IMR-90 (cell line): ENCODE measurements around the gene CNPY4. TPM values are rescaled to one million over a fixed set of nuclear protein-coding genes. Genes with fewer than 3 reads are reported as not detected.

Experiments used
- ATAC-seq: fragments of 200-7000 bp; cut with Tn5 transposase; 2 replicates; pipeline ENCODE4 v1.9.1; 2020; ENCODE audit warnings: low read depth, mild to moderate bottlenecking, moderate library complexity
- BruUV-seq: library from RNA; stranded (reverse); fragments of 400-500 nt; replicated peaks from 2 replicates; lab custom pipeline; 2021; lab: Mats Ljungman, UMichigan
- CTCF ChIA-PET: fragments of 300-600 bp; formaldehyde crosslinking; extraction: SDS; loops from one replicate; lab custom pipeline; 2021; ENCODE audit warnings: antibody characterized with exemption; lab: Yijun Ruan, JAX
- POLR2A ChIA-PET: fragments of 300-600 bp; sonication (Branson Sonifier 250); formaldehyde crosslinking; loops from one replicate; lab custom pipeline; 2022; ENCODE audit warnings: antibody characterized with exemption; ENCODE audit not compliant: unreplicated experiment; lab: Charles Lee
- DNase-seq: peaks from one replicate; pipeline ENCODE4 v3.0.0; 2013
- H2AFZ ChIP-seq: replicated peaks from 2 replicates; pipeline ENCODE3; 2013; ENCODE audit warnings: low read length, mild to moderate bottlenecking; ENCODE audit not compliant: poor library complexity
- H2AK5ac ChIP-seq: 2 replicates; pipeline ENCODE4 v1.6.1; 2013; ENCODE audit warnings: low read depth, low read length, inconsistent platforms
- H2AK9ac ChIP-seq: replicated peaks from 2 replicates; pipeline ENCODE3; 2013; ENCODE audit warnings: mild to moderate bottlenecking, low read depth, low read length, moderate library complexity; ENCODE audit not compliant: poor library complexity
- H2BK120ac ChIP-seq: 2 replicates; pipeline ENCODE4 v1.6.1; 2013; ENCODE audit warnings: low read depth, low read length, inconsistent platforms
- H2BK15ac ChIP-seq: 3 replicates; pipeline ENCODE4 v1.6.1; 2013; ENCODE audit warnings: low read depth, low read length, inconsistent platforms
- H2BK20ac ChIP-seq: 2 replicates; pipeline ENCODE4 v1.6.1; 2013; ENCODE audit warnings: low read depth, mild to moderate bottlenecking, inconsistent platforms, low read length, moderate library complexity
- H2BK5ac ChIP-seq: 2 replicates; pipeline ENCODE4 v1.6.1; 2013; ENCODE audit warnings: mild to moderate bottlenecking, low read depth, low read length, inconsistent platforms; ENCODE audit not compliant: poor library complexity, severe bottlenecking
- H3K14ac ChIP-seq: replicated peaks from 2 replicates; pipeline ENCODE4 v1.6.1; 2013; ENCODE audit warnings: low read depth, low read length, inconsistent platforms
- H3K18ac ChIP-seq: 2 replicates; pipeline ENCODE4 v1.6.1; 2013; ENCODE audit warnings: low read depth, low read length, control low read depth
- H3K23ac ChIP-seq: 2 replicates; pipeline ENCODE4 v1.6.1; 2013; ENCODE audit warnings: low read depth, low read length, inconsistent platforms
- H3K27ac ChIP-seq: 2 replicates; pipeline ENCODE4 v1.5.1; 2013; ENCODE audit warnings: mild to moderate bottlenecking, control low read depth, low read length; ENCODE audit not compliant: insufficient read depth
- H3K27me3 ChIP-seq: 2 replicates; pipeline ENCODE4 v1.6.1; 2013; ENCODE audit warnings: low read length; ENCODE audit not compliant: control insufficient read depth, insufficient read depth
- H3K36me3 ChIP-seq: 2 replicates; pipeline ENCODE4 v1.6.1; 2013; ENCODE audit warnings: low read length, mixed read lengths; ENCODE audit not compliant: control insufficient read depth, insufficient read depth
- H3K4ac ChIP-seq: 2 replicates; pipeline ENCODE4 v1.6.1; 2013; ENCODE audit warnings: low read depth, low read length, inconsistent platforms
- H3K4me1 ChIP-seq: 2 replicates; pipeline ENCODE4 v1.6.1; 2013; ENCODE audit warnings: low read length, mixed read lengths; ENCODE audit not compliant: control insufficient read depth, insufficient read depth
- H3K4me2 ChIP-seq: 2 replicates; pipeline ENCODE4 v1.6.1; 2013; ENCODE audit warnings: low read depth, mild to moderate bottlenecking, control low read depth, low read length, moderate library complexity
- H3K4me3 ChIP-seq: 2 replicates; pipeline ENCODE4 v1.5.1; 2013; ENCODE audit warnings: low read depth, mild to moderate bottlenecking, control low read depth, low read length, moderate library complexity; ENCODE audit not compliant: insufficient read depth
- H3K56ac ChIP-seq: 2 replicates; pipeline ENCODE4 v1.6.1; 2013; ENCODE audit warnings: low read length, inconsistent platforms; ENCODE audit not compliant: insufficient read depth; ENCODE audit errors: extremely low read depth
- H3K79me1 ChIP-seq, 2 experiments: 2 replicates each; pipeline ENCODE4 v1.6.1; 2013; ENCODE audit warnings: low read length in 2 of 2, inconsistent platforms in 1 of 2, low read depth in 1 of 2
- H3K9ac ChIP-seq: 2 replicates; pipeline ENCODE4 v1.6.1; 2013; ENCODE audit warnings: low read depth, low read length, control low read depth
- H3K9me1 ChIP-seq: 2 replicates; pipeline ENCODE4 v1.6.1; 2013; ENCODE audit warnings: low read length, inconsistent platforms; ENCODE audit not compliant: insufficient read depth
- H3K9me3 ChIP-seq: 2 replicates; pipeline ENCODE4 v1.6.1; 2013; ENCODE audit warnings: low read length; ENCODE audit not compliant: control insufficient read depth, insufficient read depth
- H4K20me1 ChIP-seq: 2 replicates; pipeline ENCODE4 v1.6.1; 2013; ENCODE audit warnings: low read length, inconsistent platforms; ENCODE audit not compliant: insufficient read depth
- H4K5ac ChIP-seq: 2 replicates; pipeline ENCODE4 v1.6.1; 2013; ENCODE audit warnings: mild to moderate bottlenecking, low read depth, low read length, control low read depth
- H4K8ac ChIP-seq, 2 experiments: 2 replicates each; pipeline ENCODE4 v1.6.1; 2013; ENCODE audit warnings: low read depth in 2 of 2, low read length in 2 of 2, control low read depth in 1 of 2, inconsistent platforms in 1 of 2
- H4K91ac ChIP-seq: 2 replicates; pipeline ENCODE4 v1.6.1; 2013; ENCODE audit warnings: low read depth, low read length, inconsistent platforms; ENCODE audit not compliant: insufficient read depth
- CEBPB ChIP-seq: IDR thresholded peaks from 2 replicates; pipeline ENCODE4 v1.6.1; 2012; ENCODE audit warnings: low read depth, low read length, improper control_type of control experiment
- CHD1 ChIP-seq: IDR thresholded peaks from 2 replicates; pipeline ENCODE4 v1.6.1; 2012; ENCODE audit warnings: low read depth, low read length, improper control_type of control experiment
- FOS ChIP-seq: fragments of 150-350 bp; IDR thresholded peaks from 2 replicates; pipeline ENCODE4 v1.6.1; 2016; ENCODE audit warnings: low read depth, low read length
- MAFK ChIP-seq: IDR thresholded peaks from 2 replicates; pipeline ENCODE4 v1.6.1; 2012; ENCODE audit warnings: low read depth, low read length, improper control_type of control experiment
- NFE2L2 ChIP-seq: fragments of 150-350 bp; IDR thresholded peaks from 2 replicates; pipeline ENCODE4 v1.6.1; 2016; ENCODE audit warnings: low read depth, mild to moderate bottlenecking, low read length
- RAD21 ChIP-seq: IDR thresholded peaks from 2 replicates; pipeline ENCODE4 v1.6.1; 2012; ENCODE audit warnings: low read length, improper control_type of control experiment
- RCOR1 ChIP-seq: IDR thresholded peaks from 2 replicates; pipeline ENCODE4 v1.6.1; 2012; ENCODE audit warnings: mild to moderate bottlenecking, low read length, improper control_type of control experiment; ENCODE audit not compliant: insufficient replicate concordance
- RFX5 ChIP-seq: IDR thresholded peaks from 2 replicates; pipeline ENCODE4 v1.8.0; 2012; ENCODE audit warnings: low read depth, mild to moderate bottlenecking, low read length, moderate library complexity
- SMC3 ChIP-seq: fragments of 150-350 bp; IDR thresholded peaks from 2 replicates; pipeline ENCODE4 v1.6.1; 2016; ENCODE audit warnings: low read depth, mild to moderate bottlenecking, antibody characterized with exemption, low read length, moderate library complexity
- WGBS, 2 experiments: methylation state at CpG; one replicate each; pipeline versions ENCODE4 v1.1.5 to v1.1.7; 2013; ENCODE audit warnings: missing lambda C conversion rate in 2 of 2; ENCODE audit not compliant: insufficient read length in 1 of 2; ENCODE audit errors: extremely low coverage in 2 of 2; 5-methylcytosine and 5-hydroxymethylcytosine counted together
- dilution Hi-C: fragments of 300-500 bp; cut with HindIII; formaldehyde crosslinking; loops from one replicate; pipeline ENCODE4 v1.14.3; 2018; ENCODE audit warnings: low sequenced_read_pairs; ENCODE audit not compliant: unreplicated experiment
- in situ Hi-C: fragments of 300-500 bp; cut with MboI; formaldehyde crosslinking; loops from 3 replicates; pipeline ENCODE4 v1.14.3; 2019; ENCODE audit warnings: low sequenced_read_pairs, inconsistent platforms, mixed read lengths
- intact Hi-C: fragments of 100-400 bp; cut with micrococcal nuclease; formaldehyde crosslinking; loops from 2 replicates; pipeline ENCODE4 v1.10.0; 2022
- polyA plus RNA-seq, 3 experiments: library from polyadenylated mRNA; depleted of rRNA; stranded (reverse); fragments of >200 nt; gene quantifications; 2 replicates each; pipeline ENCODE4 v1.2.3, GENCODE V29; 2012; ENCODE audit warnings: low replicate concordance in 1 of 3
- total RNA-seq: library from RNA; depleted of rRNA; stranded (reverse); fragments of >200 nt; gene quantifications from 2 replicates; pipeline ENCODE4 v1.2.3, GENCODE V29; 2012
- TF ChIP-seq, protein P1 (sequence below): conservative IDR thresholded peaks from 2 replicates; pipeline ENCODE4 v1.5.1; 2012; ENCODE audit warnings: mild to moderate bottlenecking, low read depth, low read length, improper control_type of control experiment
- TF ChIP-seq, protein P2 (sequence below): fragments of 150-350 bp; IDR thresholded peaks from 2 replicates; pipeline ENCODE4 v1.6.1; 2016; ENCODE audit warnings: low read depth, mild to moderate bottlenecking, low read length, moderate library complexity, borderline replicate concordance
- TF ChIP-seq, protein P3 (sequence below): fragments of 150-350 bp; IDR thresholded peaks from 2 replicates; pipeline ENCODE4 v1.6.1; 2017; ENCODE audit warnings: mild to moderate bottlenecking, antibody characterized with exemption, low read length, low read depth

CNPY4 gene
- total and polyA plus RNA-seq, 2 of the 4 experiments (the other 2 are of a cell fraction) = 13.3 to 21.9 TPM

DNA sequence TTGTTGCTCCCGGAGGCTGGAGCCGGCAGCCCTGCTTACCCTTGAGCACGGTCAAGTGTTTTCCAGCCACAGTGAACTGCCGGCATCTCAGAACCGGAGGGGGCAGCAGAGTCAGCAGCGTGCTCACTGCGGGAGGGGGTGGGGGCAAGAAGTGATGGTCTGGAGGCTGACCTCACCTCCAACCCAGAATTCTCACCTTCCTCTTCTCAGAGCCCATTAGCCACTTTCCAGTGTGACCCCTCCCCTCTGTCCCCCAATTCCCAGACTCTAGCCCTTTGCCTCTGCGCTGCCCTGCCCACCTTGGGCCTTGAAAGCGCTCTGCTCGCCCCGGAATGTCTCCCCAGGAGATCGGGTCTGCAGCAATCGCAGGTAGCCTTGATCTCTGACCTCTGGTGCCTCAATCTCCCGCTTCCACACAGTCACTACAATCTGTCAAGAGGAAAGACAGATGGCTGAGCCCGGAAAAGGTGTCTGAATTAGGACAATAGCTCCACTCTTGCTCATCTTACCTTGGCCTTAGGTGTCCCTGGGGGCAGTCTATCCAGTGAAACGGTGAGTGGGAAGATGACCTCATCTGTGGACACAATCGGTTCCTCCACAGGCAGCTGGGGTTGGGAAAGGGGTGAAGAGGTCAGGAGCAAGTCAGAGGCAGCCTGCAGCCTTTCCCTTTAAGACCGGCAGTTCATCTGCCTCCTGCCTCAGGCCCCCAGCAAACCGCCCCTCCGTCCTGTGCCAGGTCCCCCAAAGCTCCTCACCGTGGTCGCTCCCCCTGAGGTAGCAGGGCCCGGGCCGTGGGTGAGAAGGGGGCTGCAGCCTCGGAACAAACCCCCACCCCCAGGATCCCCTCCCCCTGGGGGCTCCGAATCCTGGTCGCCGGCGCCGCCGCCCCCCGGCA lies 38.1 kb downstream of the CNPY4 start:
- no TSS peak for BruUV-seq

More for the DNA sequence above, 38.1 kb downstream of the CNPY4 start:
- no peak overlapping the region for H4K91ac ChIP-seq
- H4K5ac ChIP-seq = no peak overlapping the region
- intact Hi-C loops (no loop called here), in situ Hi-C loops (no loop called here), dilution Hi-C loops (no loop called here)
- H3K56ac ChIP-seq = no peak overlapping the region; the same call in 1 of the 2 replicates
- H3K9me1 ChIP-seq = peaks cover 2% of the 10 kb centered on the region; the same call in 1 of the 2 replicates
- peak overlapping the region; percentile 78 for H3K4me2 ChIP-seq
- H3K9ac ChIP-seq = peak overlapping the region; percentile 66
- H3K23ac ChIP-seq = peak overlapping the region; percentile 93; the same call in 1 of the 2 replicates
- H3K27me3 ChIP-seq = no peaks in the 10 kb centered on the region
- H3K36me3 ChIP-seq = peaks cover 38% of the 10 kb centered on the region
- H3K18ac ChIP-seq = no peak overlapping the region
- H3K4ac ChIP-seq = peak overlapping the region; percentile 51; the same call in 1 of the 2 replicates
- ChIA-PET CTCF (interaction anchor here (1.0 kb wide), 1 partner anchor 9 kb away, joined by 3 read pairs; the partner anchor contains the start of gene LAMTOR4), POLR2A (interaction anchor here (1.2 kb wide), 1 partner anchor 9 kb away, joined by 3 read pairs; the partner anchor contains the start of gene LAMTOR4)
- H2AFZ ChIP-seq = peak overlapping the region; percentile 35
- H4K20me1 ChIP-seq = peaks cover 23% of the 10 kb centered on the region
- peak overlapping the region; percentile 88 for H2AK5ac ChIP-seq
- DNase-seq = peak; percentile 64
- no peak overlapping the region for H2BK15ac ChIP-seq
- H3K79me1 ChIP-seq = peaks cover 17 to 56% of the 10 kb centered on the region in 2 experiments
- TF ChIP-seq, protein P1, sequence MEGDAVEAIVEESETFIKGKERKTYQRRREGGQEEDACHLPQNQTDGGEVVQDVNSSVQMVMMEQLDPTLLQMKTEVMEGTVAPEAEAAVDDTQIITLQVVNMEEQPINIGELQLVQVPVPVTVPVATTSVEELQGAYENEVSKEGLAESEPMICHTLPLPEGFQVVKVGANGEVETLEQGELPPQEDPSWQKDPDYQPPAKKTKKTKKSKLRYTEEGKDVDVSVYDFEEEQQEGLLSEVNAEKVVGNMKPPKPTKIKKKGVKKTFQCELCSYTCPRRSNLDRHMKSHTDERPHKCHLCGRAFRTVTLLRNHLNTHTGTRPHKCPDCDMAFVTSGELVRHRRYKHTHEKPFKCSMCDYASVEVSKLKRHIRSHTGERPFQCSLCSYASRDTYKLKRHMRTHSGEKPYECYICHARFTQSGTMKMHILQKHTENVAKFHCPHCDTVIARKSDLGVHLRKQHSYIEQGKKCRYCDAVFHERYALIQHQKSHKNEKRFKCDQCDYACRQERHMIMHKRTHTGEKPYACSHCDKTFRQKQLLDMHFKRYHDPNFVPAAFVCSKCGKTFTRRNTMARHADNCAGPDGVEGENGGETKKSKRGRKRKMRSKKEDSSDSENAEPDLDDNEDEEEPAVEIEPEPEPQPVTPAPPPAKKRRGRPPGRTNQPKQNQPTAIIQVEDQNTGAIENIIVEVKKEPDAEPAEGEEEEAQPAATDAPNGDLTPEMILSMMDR = 0 out of 2 replicates have a peak, but pooled peaks have one; percentile 14
- TF ChIP-seq MAFK (no peak), RAD21 (no peak), CHD1 (no peak), SMC3 (no peak), RCOR1 (no peak), NFE2L2 (no peak), FOS (no peak), RFX5 (no peak), CEBPB (peak; percentile 64)
- TF ChIP-seq, protein P2, sequence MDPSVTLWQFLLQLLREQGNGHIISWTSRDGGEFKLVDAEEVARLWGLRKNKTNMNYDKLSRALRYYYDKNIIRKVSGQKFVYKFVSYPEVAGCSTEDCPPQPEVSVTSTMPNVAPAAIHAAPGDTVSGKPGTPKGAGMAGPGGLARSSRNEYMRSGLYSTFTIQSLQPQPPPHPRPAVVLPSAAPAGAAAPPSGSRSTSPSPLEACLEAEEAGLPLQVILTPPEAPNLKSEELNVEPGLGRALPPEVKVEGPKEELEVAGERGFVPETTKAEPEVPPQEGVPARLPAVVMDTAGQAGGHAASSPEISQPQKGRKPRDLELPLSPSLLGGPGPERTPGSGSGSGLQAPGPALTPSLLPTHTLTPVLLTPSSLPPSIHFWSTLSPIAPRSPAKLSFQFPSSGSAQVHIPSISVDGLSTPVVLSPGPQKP = no peak
- TF ChIP-seq, protein P3, sequence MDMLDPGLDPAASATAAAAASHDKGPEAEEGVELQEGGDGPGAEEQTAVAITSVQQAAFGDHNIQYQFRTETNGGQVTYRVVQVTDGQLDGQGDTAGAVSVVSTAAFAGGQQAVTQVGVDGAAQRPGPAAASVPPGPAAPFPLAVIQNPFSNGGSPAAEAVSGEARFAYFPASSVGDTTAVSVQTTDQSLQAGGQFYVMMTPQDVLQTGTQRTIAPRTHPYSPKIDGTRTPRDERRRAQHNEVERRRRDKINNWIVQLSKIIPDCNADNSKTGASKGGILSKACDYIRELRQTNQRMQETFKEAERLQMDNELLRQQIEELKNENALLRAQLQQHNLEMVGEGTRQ = no peak
- H3K14ac ChIP-seq = peak overlapping the region; percentile 76; the same call in 1 of the 2 replicates
- WGBS, 2 experiments = 27% methylated on average over 3 of the region's 32 CpGs; no CpG with 5 or more reads in 1 of the 2 experiments
- ATAC-seq = peak; percentile 24
- peak overlapping the region; percentile 77 for H3K4me3 ChIP-seq
- H3K27ac ChIP-seq = peak overlapping the region; percentile 46
- H3K9me3 ChIP-seq = no peaks in the 10 kb centered on the region
- H2BK120ac ChIP-seq = no peak overlapping the region
- H4K8ac ChIP-seq = peak overlapping the region in 1 of 2 experiments; percentile 6; a peak in 1 of 4 replicates
- no peak overlapping the region for H2BK20ac ChIP-seq
- peak overlapping the region; percentile 92 for H2AK9ac ChIP-seq
- peaks cover 6% of the 10 kb centered on the region for H3K4me1 ChIP-seq
- H2BK5ac ChIP-seq = no peak overlapping the region
